ENCODE results near the gene MPZL2.

DNA sequence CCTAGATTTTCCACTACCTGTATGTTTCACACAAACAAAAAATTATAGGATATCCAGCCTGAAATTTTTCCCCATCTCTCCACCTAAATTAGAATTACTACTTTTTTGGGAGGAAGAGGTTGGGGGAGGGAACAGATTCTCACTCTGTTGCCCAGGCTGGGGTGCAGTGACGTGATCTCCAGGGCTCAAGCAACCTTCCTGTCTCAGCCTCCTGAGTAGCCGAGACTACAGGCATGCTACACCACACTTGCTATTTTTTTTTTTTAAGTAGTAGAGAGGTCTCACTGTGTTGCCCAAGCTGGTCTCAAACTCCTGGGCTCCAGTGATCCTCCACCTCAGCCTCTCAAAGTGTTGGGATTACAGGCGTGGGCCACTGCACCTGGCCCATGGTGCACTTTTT, 48.8 kb downstream of the MPZL2 start:
- TF ChIP-seq, protein P1, sequence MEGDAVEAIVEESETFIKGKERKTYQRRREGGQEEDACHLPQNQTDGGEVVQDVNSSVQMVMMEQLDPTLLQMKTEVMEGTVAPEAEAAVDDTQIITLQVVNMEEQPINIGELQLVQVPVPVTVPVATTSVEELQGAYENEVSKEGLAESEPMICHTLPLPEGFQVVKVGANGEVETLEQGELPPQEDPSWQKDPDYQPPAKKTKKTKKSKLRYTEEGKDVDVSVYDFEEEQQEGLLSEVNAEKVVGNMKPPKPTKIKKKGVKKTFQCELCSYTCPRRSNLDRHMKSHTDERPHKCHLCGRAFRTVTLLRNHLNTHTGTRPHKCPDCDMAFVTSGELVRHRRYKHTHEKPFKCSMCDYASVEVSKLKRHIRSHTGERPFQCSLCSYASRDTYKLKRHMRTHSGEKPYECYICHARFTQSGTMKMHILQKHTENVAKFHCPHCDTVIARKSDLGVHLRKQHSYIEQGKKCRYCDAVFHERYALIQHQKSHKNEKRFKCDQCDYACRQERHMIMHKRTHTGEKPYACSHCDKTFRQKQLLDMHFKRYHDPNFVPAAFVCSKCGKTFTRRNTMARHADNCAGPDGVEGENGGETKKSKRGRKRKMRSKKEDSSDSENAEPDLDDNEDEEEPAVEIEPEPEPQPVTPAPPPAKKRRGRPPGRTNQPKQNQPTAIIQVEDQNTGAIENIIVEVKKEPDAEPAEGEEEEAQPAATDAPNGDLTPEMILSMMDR (IDR thresholded peaks at IDR 0.05 in 4 of 5, conservative IDR thresholded peaks at IDR 0.05 in 1 of 5): no peak
- TF ChIP-seq POLR2A (IDR thresholded peaks at IDR 0.05): no peak

Data from gastrocnemius medialis (tissue), 4 donors.